ENCODE measurements around the gene WIPF3.

GRCh38 chr7:29886827-29887226 is 80.5 kb downstream of the WIPF3 start:
- TF ChIP-seq POLR2AphosphoS5 (IDR thresholded peaks at IDR 0.05) (no peak), EP300 (IDR thresholded peaks at IDR 0.05) (no peak)

All from stomach (tissue), 4 donors.